ENCODE measurements around the gene MAT1A.
"Not testable (repeated sequence)": the region's sequence is repeated elsewhere in the genome, so short reads cannot be mapped to it uniquely, and the experiment has no call there.

GRCh38 chr10:80253963-80254271, 35.5 kb downstream of the MAT1A start:
- TF ChIP-seq SETDB1 (IDR thresholded peaks at IDR 0.05; ENCODE audit: insufficient read length, low read length); CTCF (tag by site-specific recombination; IDR thresholded peaks at IDR 0.05); ZNF146 (tag by site-specific recombination; IDR thresholded peaks at IDR 0.05); YY1 (tag by site-specific recombination; IDR thresholded peaks at IDR 0.05); ZBTB26 (tag by site-specific recombination; optimal IDR thresholded peaks at IDR 0.05): not testable (repeated sequence)

All from HEK293 (cell line).